GM18519 (cell line): ENCODE results near the gene PCDHB2.
"Not testable (repeated sequence)": the region's sequence is repeated elsewhere in the genome, so short reads cannot be mapped to it uniquely, and the experiment has no call there.

Experiments used
- ATAC-seq: cut with Tn5 transposase; IDR thresholded peaks from one replicate; pipeline ENCODE4 v1.9.1; 2021; ENCODE audit warnings: mild to moderate bottlenecking, moderate library complexity; ENCODE audit not compliant: unreplicated experiment, low FRiP score

Gene PCDHB2

DNA sequence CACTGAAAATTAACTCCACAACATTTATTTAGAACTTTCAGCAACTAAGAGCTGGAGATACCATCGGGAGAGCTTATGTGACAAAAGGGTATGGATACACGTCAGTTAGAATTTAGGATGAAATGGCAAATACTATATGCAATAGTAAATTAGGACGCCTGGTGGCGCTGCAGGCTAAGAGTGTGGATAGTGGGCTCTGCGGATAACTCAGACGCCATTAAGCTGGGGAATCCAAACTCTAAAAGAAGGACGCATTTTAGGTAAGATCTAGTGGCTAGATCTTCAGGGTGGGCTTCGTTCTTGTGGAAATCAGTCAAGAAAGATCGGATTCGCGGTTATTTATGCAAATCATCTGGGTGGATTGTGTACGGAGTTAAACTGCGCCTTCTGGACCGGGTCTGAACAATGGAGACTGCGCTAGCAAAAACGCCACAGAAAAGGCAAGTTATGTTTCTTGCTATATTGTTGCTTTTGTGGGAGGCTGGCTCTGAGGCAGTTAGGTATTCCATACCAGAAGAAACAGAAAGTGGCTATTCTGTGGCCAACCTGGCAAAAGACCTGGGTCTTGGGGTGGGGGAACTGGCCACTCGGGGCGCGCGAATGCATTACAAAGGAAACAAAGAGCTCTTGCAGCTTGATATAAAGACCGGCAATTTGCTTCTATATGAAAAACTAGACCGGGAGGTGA, 40.8 kb downstream of the PCDHB2 start, which contains the start of gene PCDHB5:
TSS of gene PCDHB5 (plus strand) at position 177 of the 688 bp plus-strand sequence. CDS start at position 406, 229 bp downstream.
- no peak for ATAC-seq

GRCh38 chr5:141135718-141136266, 41.4 kb downstream of the PCDHB2 start:
- no peak for ATAC-seq

- not testable (repeated sequence) for ATAC-seq
Measured at GRCh38 chr5:141137346-141137745, 42.9 kb downstream of the PCDHB2 start.
